H1 (cell line): ENCODE measurements around the gene TRABD2A.

ENCODE experiments used
- POLR2AphosphoS5 ChIP-seq: IDR thresholded peaks from 2 replicates; pipeline ENCODE4 v1.6.1; 2011; ENCODE audit warnings: low read depth, low read length
- TF ChIP-seq, protein P1 (sequence below), 3 experiments: IDR thresholded peaks; 1 replicate in 2 of 3; 2 replicates in 1 of 3; pipeline versions ENCODE4 v1.5.1 to v1.6.1; 2011; ENCODE audit warnings: low read length in 3 of 3, mild to moderate bottlenecking in 3 of 3, inconsistent platforms in 2 of 3, low read depth in 1 of 3, moderate library complexity in 1 of 3; ENCODE audit not compliant: insufficient read depth in 1 of 3; ENCODE audit errors: control extremely low read depth in 1 of 3

DNA sequence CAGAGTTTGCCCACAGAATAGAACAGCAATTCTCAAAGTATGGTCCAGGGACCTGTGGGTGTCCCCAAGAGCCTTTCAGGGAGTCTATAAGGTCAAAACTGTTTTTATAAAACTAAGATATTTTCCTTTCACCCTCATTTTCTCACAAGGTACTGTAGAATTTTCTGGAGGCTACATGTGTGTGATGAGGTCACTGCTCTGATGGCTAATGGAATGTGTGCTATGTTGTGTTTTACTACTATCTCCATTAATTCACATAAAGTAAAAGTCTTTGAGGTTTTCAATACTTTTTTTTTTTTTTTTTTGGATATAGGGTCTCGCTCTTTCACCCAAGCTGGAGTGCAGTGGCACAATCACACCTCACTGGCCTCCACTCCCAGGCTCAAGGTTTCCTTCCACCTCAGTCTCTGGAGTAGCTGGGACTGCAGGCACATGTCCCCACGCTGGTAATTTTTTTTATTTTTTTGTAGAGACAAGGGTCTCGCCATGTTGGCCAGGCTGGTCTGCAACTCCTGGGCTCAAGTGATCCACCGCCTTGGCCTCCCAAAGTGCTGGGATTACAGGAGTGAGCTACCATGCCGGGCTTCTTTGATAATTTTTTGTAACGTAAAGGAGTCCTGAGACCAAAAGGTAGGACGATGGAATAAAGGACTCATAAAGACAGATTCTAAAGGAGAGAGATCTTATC is 1.8 kb downstream of the TRABD2A start:
- TF ChIP-seq, protein P1, sequence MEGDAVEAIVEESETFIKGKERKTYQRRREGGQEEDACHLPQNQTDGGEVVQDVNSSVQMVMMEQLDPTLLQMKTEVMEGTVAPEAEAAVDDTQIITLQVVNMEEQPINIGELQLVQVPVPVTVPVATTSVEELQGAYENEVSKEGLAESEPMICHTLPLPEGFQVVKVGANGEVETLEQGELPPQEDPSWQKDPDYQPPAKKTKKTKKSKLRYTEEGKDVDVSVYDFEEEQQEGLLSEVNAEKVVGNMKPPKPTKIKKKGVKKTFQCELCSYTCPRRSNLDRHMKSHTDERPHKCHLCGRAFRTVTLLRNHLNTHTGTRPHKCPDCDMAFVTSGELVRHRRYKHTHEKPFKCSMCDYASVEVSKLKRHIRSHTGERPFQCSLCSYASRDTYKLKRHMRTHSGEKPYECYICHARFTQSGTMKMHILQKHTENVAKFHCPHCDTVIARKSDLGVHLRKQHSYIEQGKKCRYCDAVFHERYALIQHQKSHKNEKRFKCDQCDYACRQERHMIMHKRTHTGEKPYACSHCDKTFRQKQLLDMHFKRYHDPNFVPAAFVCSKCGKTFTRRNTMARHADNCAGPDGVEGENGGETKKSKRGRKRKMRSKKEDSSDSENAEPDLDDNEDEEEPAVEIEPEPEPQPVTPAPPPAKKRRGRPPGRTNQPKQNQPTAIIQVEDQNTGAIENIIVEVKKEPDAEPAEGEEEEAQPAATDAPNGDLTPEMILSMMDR (IDR thresholded peaks at IDR 0.05; ENCODE audit: control extremely low read depth in 1 of 3, insufficient read depth in 1 of 3, low read depth in 1 of 3, low read length in 3 of 3) = no peak
- TF ChIP-seq POLR2AphosphoS5 = no peak
